NB4 (cell line): Measurements from ENCODE around the gene PLEKHJ1.
A peak's percentile ranks its signal among the peaks of the same experiment; 100 is the strongest.

ENCODE experiments used
- CTCF ChIP-seq: IDR thresholded peaks from one replicate; pipeline ENCODE4 v1.5.1; 2012; ENCODE audit warnings: low read depth, low read length
- MAX ChIP-seq: IDR thresholded peaks from 2 replicates; pipeline ENCODE4 v1.6.1; 2011; ENCODE audit warnings: low read depth, low read length
- MYC ChIP-seq: IDR thresholded peaks from 2 replicates; pipeline ENCODE4 v1.6.1; 2011; ENCODE audit warnings: low read depth, low read length
- POLR2A ChIP-seq: IDR thresholded peaks from 2 replicates; pipeline ENCODE4 v1.6.1; 2011; ENCODE audit warnings: mild to moderate bottlenecking; ENCODE audit not compliant: insufficient read length; ENCODE audit errors: extremely low read depth

GRCh38 chr19:2199215-2199614, 36.9 kb downstream of the PLEKHJ1 start:
- TF ChIP-seq CTCF (peak; percentile 28), POLR2A (no peak), MAX (no peak), MYC (no peak)
